A549 (cell line): ENCODE results near the gene CD2. TPM values are rescaled to one million over a fixed set of nuclear protein-coding genes. Genes with fewer than 3 reads are reported as not detected.

Experiments
- ATAC-seq, 2 experiments: fragments of 200-7000 bp in 1 of 2; fragments of >200 bp in 1 of 2; cut with Nextera tagmentation in 1 of 2; cut with Tn5 transposase in 1 of 2; 3 replicates each; pipeline versions ENCODE4 v1.8.0 to v1.9.1; 2018 to 2020; ENCODE audit warnings: mild to moderate bottlenecking in 1 of 2, moderate library complexity in 1 of 2
- CTCF ChIA-PET: fragments of 300-600 bp; sonication (Branson Sonifier 250); formaldehyde crosslinking; extraction: SDS; loops from one replicate; lab custom pipeline; 2021; ENCODE audit warnings: antibody characterized with exemption, inconsistent platforms; lab: Yijun Ruan, JAX
- POLR2A ChIA-PET: fragments of 350-600 bp; formaldehyde crosslinking; extraction: SDS; loops from one replicate; lab custom pipeline; 2021; ENCODE audit warnings: antibody characterized with exemption, inconsistent platforms; lab: Yijun Ruan, JAX
- DNase-seq, 2 experiments: peaks; one replicate each; pipeline versions ENCODE4 v3.0.0 to v3.0.0-alpha.2; 2011 to 2016; ENCODE audit warnings: low read depth in 1 of 2, low spot score in 1 of 2
- FAIRE-seq: peaks from 2 replicates; lab custom pipeline; 2011; peaks lifted over from hg19 to GRCh38; lab: Jason Lieb, UNC
- H3K27ac ChIP-seq, 2 experiments: fragments of >200 bp; sonication (Bioruptor Twin); formaldehyde crosslinking; 3 replicates each; pipeline ENCODE4 v1.5.1; 2016 to 2017
- H3K4me1 ChIP-seq: fragments of >200 bp; sonication (Bioruptor Twin); formaldehyde crosslinking; 3 replicates; pipeline ENCODE4 v1.6.1; 2016
- H3K4me2 ChIP-seq: fragments of >200 bp; sonication (Bioruptor Twin); formaldehyde crosslinking; 3 replicates; pipeline ENCODE4 v1.6.1; 2016
- H3K4me3 ChIP-seq: fragments of >200 bp; sonication (Bioruptor Twin); formaldehyde crosslinking; 3 replicates; pipeline ENCODE4 v1.5.1; 2016
- H3K9me3 ChIP-seq: fragments of >200 bp; sonication (Bioruptor Twin); formaldehyde crosslinking; 3 replicates; pipeline ENCODE4 v1.6.1; 2016
- CBX8 ChIP-seq: fragments of 200-600 bp; sonication (generic); IDR thresholded peaks from 2 replicates; pipeline ENCODE4 v1.6.1; 2016
- EHMT2 ChIP-seq: fragments of 200-600 bp; sonication (generic); IDR thresholded peaks from 2 replicates; pipeline ENCODE4 v1.6.1; 2016; ENCODE audit warnings: antibody characterized with exemption, low read depth, mild to moderate bottlenecking, moderate library complexity
- ESRRA ChIP-seq: fragments of 150-350 bp; IDR thresholded peaks from 2 replicates; pipeline ENCODE4 v1.6.1; 2014; ENCODE audit warnings: mild to moderate bottlenecking, low read length, borderline replicate concordance
- MYC ChIP-seq: IDR thresholded peaks from 2 replicates; pipeline ENCODE4 v1.6.1; 2012; ENCODE audit warnings: mild to moderate bottlenecking, inconsistent platforms, low read length, improper control_type of control experiment, borderline replicate concordance
- PHF8 ChIP-seq: fragments of 200-600 bp; sonication (generic); IDR thresholded peaks from 2 replicates; pipeline ENCODE4 v1.6.1; 2016; ENCODE audit warnings: low read depth, mild to moderate bottlenecking, antibody characterized with exemption, moderate library complexity, borderline replicate concordance
- POLR2AphosphoS2 ChIP-seq: conservative IDR thresholded peaks from 2 replicates; pipeline ENCODE4 v1.6.1; 2012; ENCODE audit warnings: low read length, improper control_type of control experiment, inconsistent platforms
- RAD21 ChIP-seq, 2 experiments: fragments of >200 bp in 1 of 2; sonication (Bioruptor Twin) in 1 of 2; formaldehyde crosslinking in 1 of 2; IDR thresholded peaks in 1 of 2; conservative IDR thresholded peaks in 1 of 2; 2 replicates in 1 of 2; 3 replicates in 1 of 2; pipeline ENCODE4 v1.6.1; 2012 to 2018; ENCODE audit warnings: inconsistent platforms in 1 of 2
- RFX5 ChIP-seq: fragments of 450-650 bp; IDR thresholded peaks from 2 replicates; pipeline ENCODE4 v1.7.1; 2014; ENCODE audit warnings: antibody characterized with exemption, mild to moderate bottlenecking, moderate library complexity
- ZSCAN20 ChIP-seq: fragments of 250-450 bp; sonication (Bioruptor Pico); IDR thresholded peaks from 2 replicates; pipeline ENCODE4 v1.8.0; 2022; ENCODE audit warnings: mild to moderate bottlenecking, moderate library complexity
- WGBS: methylation state at CpG from one replicate; pipeline ENCODE4 v1.1.6; 2017; ENCODE audit errors: missing lambda C conversion rate; 5-methylcytosine and 5-hydroxymethylcytosine counted together
- polyA plus RNA-seq, 4 experiments: library from polyadenylated mRNA; depleted of rRNA in 3 of 4; stranded (reverse); fragments of >200 nt; fragmentation: RNase III in 1 of 4; extraction: RNeasy Plus Mini Kit Qiagen cat#74134 plus additional on column Dnase treatment in 1 of 4; gene quantifications; 2 replicates in 3 of 4; 3 replicates in 1 of 4; pipeline ENCODE4 v1.2.3, GENCODE V29; 2011 to 2017
- TF ChIP-seq, protein P1 (sequence below): fragments of 200-600 bp; sonication (generic); IDR thresholded peaks from 2 replicates; pipeline ENCODE4 v1.6.1; 2016; ENCODE audit warnings: antibody characterized with exemption, mild to moderate bottlenecking, moderate library complexity
- TF ChIP-seq, protein P2 (sequence below): fragments of 250-450 bp; sonication (Bioruptor Pico); IDR thresholded peaks from 2 replicates; pipeline ENCODE4 v1.5.0; 2020; ENCODE audit warnings: low read depth, mild to moderate bottlenecking, moderate library complexity
- TF ChIP-seq, protein P3 (sequence below): fragments of 450-650 bp; IDR thresholded peaks from 2 replicates; pipeline ENCODE4 v1.6.1; 2014; ENCODE audit warnings: antibody characterized with exemption
- TF ChIP-seq, protein P4 (sequence below): fragments of 150-350 bp; IDR thresholded peaks from 2 replicates; pipeline ENCODE4 v1.6.1; 2014; ENCODE audit warnings: low read depth, mild to moderate bottlenecking, low read length
- TF ChIP-seq, protein P5 (sequence below): IDR thresholded peaks from 2 replicates; pipeline ENCODE4 v1.6.1; 2012; ENCODE audit warnings: low read depth, borderline replicate concordance
- TF ChIP-seq, protein P6 (sequence below): IDR thresholded peaks from 2 replicates; pipeline ENCODE4 v1.6.1; 2012

Gene CD2
- polyA plus RNA-seq, 2 of the 4 experiments (the other 2 are of a cell fraction) = not detected

DNA sequence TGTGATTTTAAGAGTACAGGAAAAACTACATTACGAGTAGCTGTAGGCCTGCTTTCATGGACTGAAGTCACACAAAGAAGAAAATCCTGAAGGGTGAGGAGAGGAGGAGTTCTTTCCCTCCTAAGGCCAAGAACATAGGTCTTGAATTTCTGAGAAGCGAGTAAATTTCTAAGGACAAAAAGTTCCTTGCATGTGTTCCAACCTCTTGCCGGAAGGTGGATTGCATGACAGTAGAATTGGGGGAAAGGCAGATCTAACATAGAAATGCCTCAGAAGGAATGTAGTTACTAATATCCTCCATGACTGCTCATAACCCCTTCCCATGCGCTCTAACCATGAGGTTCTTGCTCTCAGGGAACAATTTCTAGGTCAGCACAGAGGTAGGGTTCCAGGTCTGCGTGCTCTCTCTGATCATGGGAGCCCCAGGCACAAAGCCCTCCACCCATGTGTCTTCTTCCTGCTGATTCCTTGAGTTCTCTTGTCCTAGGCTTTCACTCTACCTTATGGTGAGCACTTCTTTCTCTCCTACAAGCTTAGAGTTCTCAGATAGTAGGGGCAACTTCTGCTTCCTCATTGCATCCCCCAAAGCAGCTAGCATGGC is 13.7 kb downstream of the CD2 start:
- FAIRE-seq = no peak
- POLR2A ChIA-PET = no interaction called here
- Histone ChIP-seq H3K4me3 (no peak overlapping the region), H3K27ac (no peak overlapping the region), H3K9me3 (no peaks in the 10 kb centered on the region), H3K4me1 (no peaks in the 10 kb centered on the region), H3K4me2 (no peak overlapping the region)
- no peak for DNase-seq
- TF ChIP-seq RFX5 = no peak
- TF ChIP-seq, protein P1, sequence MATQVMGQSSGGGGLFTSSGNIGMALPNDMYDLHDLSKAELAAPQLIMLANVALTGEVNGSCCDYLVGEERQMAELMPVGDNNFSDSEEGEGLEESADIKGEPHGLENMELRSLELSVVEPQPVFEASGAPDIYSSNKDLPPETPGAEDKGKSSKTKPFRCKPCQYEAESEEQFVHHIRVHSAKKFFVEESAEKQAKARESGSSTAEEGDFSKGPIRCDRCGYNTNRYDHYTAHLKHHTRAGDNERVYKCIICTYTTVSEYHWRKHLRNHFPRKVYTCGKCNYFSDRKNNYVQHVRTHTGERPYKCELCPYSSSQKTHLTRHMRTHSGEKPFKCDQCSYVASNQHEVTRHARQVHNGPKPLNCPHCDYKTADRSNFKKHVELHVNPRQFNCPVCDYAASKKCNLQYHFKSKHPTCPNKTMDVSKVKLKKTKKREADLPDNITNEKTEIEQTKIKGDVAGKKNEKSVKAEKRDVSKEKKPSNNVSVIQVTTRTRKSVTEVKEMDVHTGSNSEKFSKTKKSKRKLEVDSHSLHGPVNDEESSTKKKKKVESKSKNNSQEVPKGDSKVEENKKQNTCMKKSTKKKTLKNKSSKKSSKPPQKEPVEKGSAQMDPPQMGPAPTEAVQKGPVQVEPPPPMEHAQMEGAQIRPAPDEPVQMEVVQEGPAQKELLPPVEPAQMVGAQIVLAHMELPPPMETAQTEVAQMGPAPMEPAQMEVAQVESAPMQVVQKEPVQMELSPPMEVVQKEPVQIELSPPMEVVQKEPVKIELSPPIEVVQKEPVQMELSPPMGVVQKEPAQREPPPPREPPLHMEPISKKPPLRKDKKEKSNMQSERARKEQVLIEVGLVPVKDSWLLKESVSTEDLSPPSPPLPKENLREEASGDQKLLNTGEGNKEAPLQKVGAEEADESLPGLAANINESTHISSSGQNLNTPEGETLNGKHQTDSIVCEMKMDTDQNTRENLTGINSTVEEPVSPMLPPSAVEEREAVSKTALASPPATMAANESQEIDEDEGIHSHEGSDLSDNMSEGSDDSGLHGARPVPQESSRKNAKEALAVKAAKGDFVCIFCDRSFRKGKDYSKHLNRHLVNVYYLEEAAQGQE = no peak
- TF ChIP-seq, protein P2, sequence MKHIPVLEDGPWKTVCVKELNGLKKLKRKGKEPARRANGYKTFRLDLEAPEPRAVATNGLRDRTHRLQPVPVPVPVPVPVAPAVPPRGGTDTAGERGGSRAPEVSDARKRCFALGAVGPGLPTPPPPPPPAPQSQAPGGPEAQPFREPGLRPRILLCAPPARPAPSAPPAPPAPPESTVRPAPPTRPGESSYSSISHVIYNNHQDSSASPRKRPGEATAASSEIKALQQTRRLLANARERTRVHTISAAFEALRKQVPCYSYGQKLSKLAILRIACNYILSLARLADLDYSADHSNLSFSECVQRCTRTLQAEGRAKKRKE (CRISPR knock-in tag) = no peak
- TF ChIP-seq, protein P3, sequence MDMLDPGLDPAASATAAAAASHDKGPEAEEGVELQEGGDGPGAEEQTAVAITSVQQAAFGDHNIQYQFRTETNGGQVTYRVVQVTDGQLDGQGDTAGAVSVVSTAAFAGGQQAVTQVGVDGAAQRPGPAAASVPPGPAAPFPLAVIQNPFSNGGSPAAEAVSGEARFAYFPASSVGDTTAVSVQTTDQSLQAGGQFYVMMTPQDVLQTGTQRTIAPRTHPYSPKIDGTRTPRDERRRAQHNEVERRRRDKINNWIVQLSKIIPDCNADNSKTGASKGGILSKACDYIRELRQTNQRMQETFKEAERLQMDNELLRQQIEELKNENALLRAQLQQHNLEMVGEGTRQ = no peak
- TF ChIP-seq PHF8 = no peak
- no peak for TF ChIP-seq POLR2AphosphoS2
- TF ChIP-seq ESRRA = no peak
- no peak for TF ChIP-seq MYC
- TF ChIP-seq RAD21 (conservative IDR thresholded peaks at IDR 0.05 in 1 of 2, IDR thresholded peaks at IDR 0.05 in 1 of 2) = no peak
- no peak for TF ChIP-seq EHMT2
- TF ChIP-seq ZSCAN20 = no peak
- TF ChIP-seq, protein P4, sequence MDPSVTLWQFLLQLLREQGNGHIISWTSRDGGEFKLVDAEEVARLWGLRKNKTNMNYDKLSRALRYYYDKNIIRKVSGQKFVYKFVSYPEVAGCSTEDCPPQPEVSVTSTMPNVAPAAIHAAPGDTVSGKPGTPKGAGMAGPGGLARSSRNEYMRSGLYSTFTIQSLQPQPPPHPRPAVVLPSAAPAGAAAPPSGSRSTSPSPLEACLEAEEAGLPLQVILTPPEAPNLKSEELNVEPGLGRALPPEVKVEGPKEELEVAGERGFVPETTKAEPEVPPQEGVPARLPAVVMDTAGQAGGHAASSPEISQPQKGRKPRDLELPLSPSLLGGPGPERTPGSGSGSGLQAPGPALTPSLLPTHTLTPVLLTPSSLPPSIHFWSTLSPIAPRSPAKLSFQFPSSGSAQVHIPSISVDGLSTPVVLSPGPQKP = no peak
- TF ChIP-seq, protein P5, sequence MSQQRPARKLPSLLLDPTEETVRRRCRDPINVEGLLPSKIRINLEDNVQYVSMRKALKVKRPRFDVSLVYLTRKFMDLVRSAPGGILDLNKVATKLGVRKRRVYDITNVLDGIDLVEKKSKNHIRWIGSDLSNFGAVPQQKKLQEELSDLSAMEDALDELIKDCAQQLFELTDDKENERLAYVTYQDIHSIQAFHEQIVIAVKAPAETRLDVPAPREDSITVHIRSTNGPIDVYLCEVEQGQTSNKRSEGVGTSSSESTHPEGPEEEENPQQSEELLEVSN = no peak
- no peak for TF ChIP-seq CBX8
- WGBS = 82% methylated on average over 5 of the region's 5 CpGs
- ATAC-seq = no peak
- CTCF ChIA-PET = no interaction called here

DNA sequence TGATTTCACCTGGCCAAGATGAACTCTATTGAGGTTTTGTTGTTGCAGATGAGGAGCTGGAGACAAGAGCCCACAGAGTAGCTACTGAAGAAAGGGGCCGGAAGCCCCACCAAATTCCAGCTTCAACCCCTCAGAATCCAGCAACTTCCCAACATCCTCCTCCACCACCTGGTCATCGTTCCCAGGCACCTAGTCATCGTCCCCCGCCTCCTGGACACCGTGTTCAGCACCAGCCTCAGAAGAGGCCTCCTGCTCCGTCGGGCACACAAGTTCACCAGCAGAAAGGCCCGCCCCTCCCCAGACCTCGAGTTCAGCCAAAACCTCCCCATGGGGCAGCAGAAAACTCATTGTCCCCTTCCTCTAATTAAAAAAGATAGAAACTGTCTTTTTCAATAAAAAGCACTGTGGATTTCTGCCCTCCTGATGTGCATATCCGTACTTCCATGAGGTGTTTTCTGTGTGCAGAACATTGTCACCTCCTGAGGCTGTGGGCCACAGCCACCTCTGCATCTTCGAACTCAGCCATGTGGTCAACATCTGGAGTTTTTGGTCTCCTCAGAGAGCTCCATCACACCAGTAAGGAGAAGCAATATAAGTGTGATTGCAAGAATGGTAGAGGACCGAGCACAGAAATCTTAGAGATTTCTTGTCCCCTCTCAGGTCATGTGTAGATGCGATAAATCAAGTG is 14.3 kb downstream of the CD2 start:
- 65% methylated on average over 13 of the region's 13 CpGs for WGBS
- Histone ChIP-seq H3K27ac (no peak overlapping the region), H3K9me3 (no peaks in the 10 kb centered on the region), H3K4me3 (no peak overlapping the region), H3K4me1 (no peaks in the 10 kb centered on the region), H3K4me2 (no peak overlapping the region)
- ChIA-PET POLR2A (no interaction called here), CTCF (no interaction called here)
- ATAC-seq (no peak), FAIRE-seq (no peak), DNase-seq (no peak)
- TF ChIP-seq, protein P6, sequence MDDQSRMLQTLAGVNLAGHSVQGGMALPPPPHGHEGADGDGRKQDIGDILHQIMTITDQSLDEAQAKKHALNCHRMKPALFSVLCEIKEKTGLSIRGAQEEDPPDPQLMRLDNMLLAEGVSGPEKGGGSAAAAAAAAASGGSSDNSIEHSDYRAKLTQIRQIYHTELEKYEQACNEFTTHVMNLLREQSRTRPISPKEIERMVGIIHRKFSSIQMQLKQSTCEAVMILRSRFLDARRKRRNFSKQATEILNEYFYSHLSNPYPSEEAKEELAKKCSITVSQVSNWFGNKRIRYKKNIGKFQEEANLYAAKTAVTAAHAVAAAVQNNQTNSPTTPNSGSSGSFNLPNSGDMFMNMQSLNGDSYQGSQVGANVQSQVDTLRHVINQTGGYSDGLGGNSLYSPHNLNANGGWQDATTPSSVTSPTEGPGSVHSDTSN = no peak
